HG02970 (cell line): ENCODE data around the gene FTCDNL1.

Experiments used
- ATAC-seq: cut with Tn5 transposase; IDR thresholded peaks from one replicate; pipeline ENCODE4 v1.9.1; 2021; ENCODE audit warnings: mild to moderate bottlenecking, moderate library complexity, moderate number of reproducible peaks; ENCODE audit not compliant: unreplicated experiment, low FRiP score

The FTCDNL1 gene

GRCh38 chr2:199797431-199798403 is 53.3 kb downstream of the FTCDNL1 start:
- no peak for ATAC-seq

DNA sequence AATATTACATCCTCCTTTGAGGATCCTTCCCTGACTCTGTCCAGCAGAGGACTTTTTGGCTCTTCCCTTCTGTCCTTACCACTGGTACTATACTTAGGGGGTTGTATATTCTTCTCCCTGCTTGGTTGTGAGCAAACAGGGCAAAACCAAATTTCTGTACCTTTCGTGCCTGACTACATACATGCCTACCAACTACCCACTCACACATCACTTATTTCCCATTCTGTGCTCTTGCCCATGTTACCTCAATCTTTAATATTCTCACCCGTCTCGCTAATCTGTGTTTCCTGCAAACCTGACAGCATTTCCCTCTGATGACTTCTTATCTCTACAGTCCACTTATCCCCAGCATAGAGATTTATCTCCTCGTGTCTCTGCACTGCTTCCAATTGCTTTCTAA is 58.6 kb downstream of the FTCDNL1 start:
- no peak for ATAC-seq

DNA sequence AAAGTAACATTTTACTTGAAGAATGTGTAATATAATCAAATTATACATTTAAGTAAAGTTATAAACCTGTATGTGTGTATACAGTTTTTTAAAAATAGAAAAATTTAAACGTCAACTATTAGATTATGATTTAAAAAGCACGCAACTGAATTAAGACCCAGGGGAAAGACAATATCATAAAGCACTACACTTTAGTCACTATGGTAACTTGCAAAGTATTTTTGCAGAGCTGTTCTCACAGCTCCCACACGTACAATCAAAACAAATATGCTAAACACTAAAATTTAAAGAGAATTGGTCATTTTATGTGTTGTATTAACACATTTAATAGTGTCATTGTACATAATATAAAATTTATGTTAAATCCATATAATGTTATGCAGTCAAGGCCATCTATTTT is 59.7 kb downstream of the FTCDNL1 start:
- no peak for ATAC-seq

DNA sequence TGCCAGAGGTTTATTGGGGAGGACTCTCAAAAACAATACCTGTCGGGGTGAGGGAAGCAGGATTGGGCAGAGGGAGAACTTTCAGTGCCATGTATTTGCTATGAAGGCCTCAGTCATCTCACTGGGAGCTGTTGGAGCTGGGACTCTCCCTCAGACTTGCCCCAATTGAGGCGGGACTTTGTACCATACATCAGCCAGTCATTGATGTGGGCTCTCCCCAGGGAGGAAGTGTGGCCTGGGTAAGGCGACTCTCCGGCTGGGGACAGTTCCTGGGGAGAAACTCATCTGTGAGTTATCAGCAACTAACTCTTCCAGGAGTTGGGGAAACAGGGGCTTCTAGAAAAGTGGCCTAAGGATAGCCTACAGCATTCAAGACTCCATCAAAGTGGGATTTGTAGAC is 66.5 kb downstream of the FTCDNL1 start:
- ATAC-seq, result no peak

DNA sequence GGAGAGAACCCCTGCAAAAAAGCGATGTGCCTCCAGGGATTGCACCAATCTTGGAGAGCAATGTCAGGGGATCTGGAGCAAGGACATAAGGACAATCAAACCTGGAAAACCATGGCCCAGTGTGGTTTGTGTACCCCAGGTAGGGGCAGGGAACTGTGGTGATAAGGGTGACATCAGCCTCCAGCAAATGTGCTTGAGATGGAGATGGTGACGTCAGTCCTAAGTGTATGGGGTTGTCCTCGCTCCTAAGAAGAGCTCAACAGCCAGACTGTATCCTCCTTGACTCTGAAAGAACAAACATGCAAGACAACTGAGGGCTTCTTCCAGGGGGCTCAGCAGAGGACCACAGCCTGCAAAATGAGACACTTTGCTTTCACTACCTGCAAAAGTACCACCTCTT is 71.4 kb downstream of the FTCDNL1 start:
- ATAC-seq, result no peak

DNA sequence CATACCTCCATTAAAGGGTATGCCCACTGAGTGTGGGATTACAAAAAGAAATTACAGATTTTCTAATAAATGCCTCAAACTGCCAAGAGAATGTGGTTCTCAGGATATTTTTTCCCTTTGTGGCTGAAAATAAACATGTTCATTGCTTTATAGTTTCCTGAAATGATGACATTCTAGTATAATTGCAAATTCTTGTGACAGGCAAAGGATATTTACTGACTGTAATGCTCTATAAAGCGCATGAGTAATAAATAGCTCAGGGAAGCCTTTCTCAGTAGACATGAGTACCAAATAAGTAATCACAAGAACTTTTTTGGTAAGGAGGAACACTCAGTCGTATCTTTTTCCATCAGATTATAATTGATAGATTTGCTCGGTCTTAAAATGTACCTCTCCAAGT is 72.3 kb downstream of the FTCDNL1 start:
- ATAC-seq, result no peak

DNA sequence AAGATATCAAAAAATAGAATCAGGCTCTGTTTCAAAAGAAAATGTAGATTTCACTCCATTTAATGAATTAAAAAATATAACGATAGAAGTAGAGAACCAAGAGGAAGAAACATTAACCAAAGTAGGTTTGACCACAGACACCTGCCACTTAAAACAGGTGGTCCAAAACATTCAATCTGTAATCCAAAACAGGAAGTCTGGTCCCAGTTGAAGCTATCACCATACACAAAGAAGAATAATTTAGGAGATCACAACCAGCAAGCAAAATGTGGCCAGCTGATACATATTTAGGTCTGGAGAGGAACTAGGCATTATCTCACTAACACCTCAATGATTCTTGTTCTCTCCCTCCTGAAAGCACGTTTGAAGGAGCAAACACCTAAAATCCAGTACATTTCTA is 73.1 kb downstream of the FTCDNL1 start:
- ATAC-seq, result no peak

GRCh38 chr2:199777315-199777714 is 73.7 kb downstream of the FTCDNL1 start:
- no peak for ATAC-seq

- no peak for ATAC-seq
Measured at GRCh38 chr2:199775267-199775666, 75.7 kb downstream of the FTCDNL1 start.

- ATAC-seq, result no peak
Measured at GRCh38 chr2:199772035-199772976, 78.7 kb downstream of the FTCDNL1 start.

DNA sequence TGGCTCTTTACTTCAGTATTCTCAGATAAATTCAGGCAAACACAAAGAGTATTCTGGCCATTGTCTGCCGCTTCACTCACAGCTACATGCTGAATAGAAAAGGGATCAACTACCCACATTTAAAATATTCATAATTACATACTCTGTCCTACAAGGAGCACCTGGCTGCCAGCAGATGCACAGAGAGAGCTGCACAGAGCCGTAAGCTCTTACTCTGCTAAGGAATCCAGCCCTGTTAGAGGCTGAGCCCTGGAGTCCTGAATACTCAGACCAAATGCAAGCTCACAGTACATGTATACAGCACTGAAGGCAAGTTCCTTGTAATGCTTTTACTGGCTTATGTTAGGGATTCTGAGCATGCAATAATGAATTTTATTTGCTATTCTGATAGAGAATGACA is 80.3 kb downstream of the FTCDNL1 start:
- ATAC-seq, result no peak

DNA sequence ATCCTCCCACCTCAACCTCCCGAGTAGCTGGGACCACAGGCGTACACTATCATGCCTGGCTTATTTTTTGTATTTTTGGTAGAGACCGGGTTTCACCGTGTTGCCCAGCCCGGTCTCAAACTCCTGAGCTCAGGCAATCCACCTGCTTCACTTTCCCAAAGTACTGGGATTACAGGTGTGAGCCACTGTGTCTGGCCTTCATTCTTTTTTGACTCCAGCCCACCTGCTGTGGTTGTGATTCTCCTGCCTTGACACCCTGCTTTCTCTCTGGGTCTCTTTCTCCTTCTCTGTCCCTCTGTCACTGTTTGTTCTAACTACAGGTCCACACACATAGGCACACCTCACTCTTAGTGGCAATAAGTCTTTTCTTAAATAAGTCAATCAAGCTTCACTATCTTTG is 85.3 kb downstream of the FTCDNL1 start:
- no peak for ATAC-seq

GRCh38 chr2:199764273-199764800 is 86.7 kb downstream of the FTCDNL1 start:
- ATAC-seq, result no peak

DNA sequence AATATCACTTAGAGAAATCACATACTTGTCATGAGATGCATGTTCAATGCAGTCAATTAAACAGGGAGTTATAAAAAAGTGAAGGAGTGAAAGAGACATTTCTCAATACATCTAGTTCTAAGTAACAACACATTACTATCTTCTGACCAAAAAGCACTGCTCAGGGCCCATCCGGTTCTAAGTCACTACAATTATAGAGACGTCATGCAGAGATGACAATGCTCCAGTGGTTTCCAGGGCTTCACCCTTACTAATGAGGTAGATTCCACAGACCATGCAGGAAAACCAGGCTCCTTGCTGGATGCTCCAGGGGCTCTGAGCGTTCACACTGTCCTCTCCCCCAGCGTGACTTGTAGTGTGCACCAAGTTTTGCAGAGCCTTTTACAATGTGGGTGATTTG is 88.0 kb downstream of the FTCDNL1 start:
- ATAC-seq, result no peak

DNA sequence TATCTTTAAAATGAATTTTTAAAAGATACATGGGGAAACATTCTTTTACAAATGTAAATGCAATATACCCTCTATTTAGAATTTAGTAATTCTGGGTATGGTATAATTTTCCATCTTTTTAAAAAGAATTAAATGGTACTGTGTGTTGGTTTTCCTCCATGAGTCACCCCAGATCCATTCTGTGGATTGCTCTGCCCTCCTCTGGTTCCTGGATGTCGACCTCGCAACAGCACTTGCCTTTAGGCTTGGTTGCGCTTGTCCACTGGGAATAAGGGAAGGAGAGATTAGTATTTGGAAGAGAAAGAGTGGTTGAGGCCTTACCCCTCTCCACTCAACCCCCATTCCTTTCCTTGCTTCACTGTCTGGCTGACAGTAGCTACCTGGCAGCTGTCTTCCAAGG is 90.4 kb downstream of the FTCDNL1 start:
- ATAC-seq, result no peak

- no peak for ATAC-seq
Measured at GRCh38 chr2:199757233-199757870, 93.6 kb downstream of the FTCDNL1 start.

DNA sequence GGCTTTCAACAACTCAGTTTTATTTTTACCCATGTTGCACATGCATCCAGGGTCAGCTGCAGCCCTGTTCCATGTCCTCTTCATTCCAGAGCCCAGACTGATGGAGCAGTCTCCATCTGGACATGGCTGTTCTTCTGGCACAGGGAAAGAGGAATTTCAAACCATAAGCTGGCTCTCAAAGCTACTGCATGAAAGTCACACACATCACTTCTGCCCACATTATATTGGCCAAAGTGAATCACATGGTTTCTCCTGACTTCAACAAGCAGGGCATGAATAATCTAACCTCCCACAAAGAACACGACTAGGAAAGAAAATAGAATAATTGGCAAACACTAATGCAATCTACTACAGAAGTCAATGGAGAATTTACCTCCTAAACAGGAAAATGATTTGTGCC is 94.2 kb downstream of the FTCDNL1 start:
- no peak for ATAC-seq

GRCh38 chr2:199756211-199756610 is 94.8 kb downstream of the FTCDNL1 start:
- ATAC-seq, result no peak

- ATAC-seq, result no peak
Measured at GRCh38 chr2:199754766-199755165, 96.2 kb downstream of the FTCDNL1 start.

- no peak for ATAC-seq
Measured at GRCh38 chr2:199751492-199752120, 99.4 kb downstream of the FTCDNL1 start.
